ENCODE data around the gene MDGA2.

Gene MDGA2

GRCh38 chr14:47675466-47676314, at the start of gene MDGA2:
Gene MDGA2, minus strand, starts transcription at chr14:47675605.
- DNase-seq (ENCODE audit: low read depth in 2 of 2), result no peak

GRCh38 chr14:47722929-47723693, 47.7 kb upstream of the MDGA2 start:
- DNase-seq (ENCODE audit: low read depth in 2 of 2), result no peak

- no peak for DNase-seq (ENCODE audit: low read depth in 2 of 2)
These were observed 44.9 kb upstream of the MDGA2 start for GRCh38 chr14:47720281-47720680.

GRCh38 chr14:47715330-47715729, 39.9 kb upstream of the MDGA2 start:
- no peak for DNase-seq (ENCODE audit: low read depth in 2 of 2)

- no peak for DNase-seq (ENCODE audit: low read depth in 2 of 2)
These were observed 35.2 kb upstream of the MDGA2 start for GRCh38 chr14:47710581-47710980.

GRCh38 chr14:47705683-47706082, 30.3 kb upstream of the MDGA2 start:
- no peak for DNase-seq (ENCODE audit: low read depth in 2 of 2)

GRCh38 chr14:47691829-47692228, 16.4 kb upstream of the MDGA2 start:
- no peak for DNase-seq (ENCODE audit: low read depth in 2 of 2)

GRCh38 chr14:47678993-47679392, 3.6 kb upstream of the MDGA2 start:
- DNase-seq (ENCODE audit: low read depth in 2 of 2), result no peak

- no peak for DNase-seq (ENCODE audit: low read depth in 2 of 2)
These were observed 2.8 kb upstream of the MDGA2 start for GRCh38 chr14:47678157-47678556.

GRCh38 chr14:47676315-47676617, 861 bp upstream of the MDGA2 start:
- no peak for DNase-seq (ENCODE audit: low read depth in 2 of 2)

GRCh38 chr14:47674543-47675465, 601 bp downstream of the MDGA2 start:
- DNase-seq (ENCODE audit: low read depth in 2 of 2), result no peak

GRCh38 chr14:47674148-47674542, 1.3 kb downstream of the MDGA2 start:
- DNase-seq (ENCODE audit: low read depth in 2 of 2), result no peak

- no peak for DNase-seq (ENCODE audit: low read depth in 2 of 2)
These were observed 9.9 kb downstream of the MDGA2 start for GRCh38 chr14:47665337-47666134.

GRCh38 chr14:47662466-47662865, 12.9 kb downstream of the MDGA2 start:
- DNase-seq (ENCODE audit: low read depth in 2 of 2), result no peak

GRCh38 chr14:47660158-47660557, 15.2 kb downstream of the MDGA2 start:
- DNase-seq (ENCODE audit: low read depth in 2 of 2), result no peak

GRCh38 chr14:47658041-47658440, 17.4 kb downstream of the MDGA2 start:
- no peak for DNase-seq (ENCODE audit: low read depth in 2 of 2)

- no peak for DNase-seq (ENCODE audit: low read depth in 2 of 2)
These were observed 18.3 kb downstream of the MDGA2 start for GRCh38 chr14:47657143-47657542.

- no peak for DNase-seq (ENCODE audit: low read depth in 2 of 2)
These were observed 24.1 kb downstream of the MDGA2 start for GRCh38 chr14:47651337-47651736.

- DNase-seq (ENCODE audit: low read depth in 2 of 2), result no peak
These were observed 37.7 kb downstream of the MDGA2 start for GRCh38 chr14:47637753-47638152.

GRCh38 chr14:47626151-47627035, 49.0 kb downstream of the MDGA2 start:
- no peak for DNase-seq (ENCODE audit: low read depth in 2 of 2)

All from stimulated activated CD8-positive, alpha-beta memory T cell treated with anti-CD3 and anti-CD28 coated beads, Interleukin-7, amount 100 ng/mL, for 4 hours (primary cell).